Measurements from ENCODE around the gene UBE3D. TPM values are rescaled to one million over a fixed set of nuclear protein-coding genes. Genes with fewer than 3 reads are reported as not detected.

Gene UBE3D
- total and polyA plus RNA-seq, 12 donors: 1.9 to 4.6 (median 2.6) TPM

DNA sequence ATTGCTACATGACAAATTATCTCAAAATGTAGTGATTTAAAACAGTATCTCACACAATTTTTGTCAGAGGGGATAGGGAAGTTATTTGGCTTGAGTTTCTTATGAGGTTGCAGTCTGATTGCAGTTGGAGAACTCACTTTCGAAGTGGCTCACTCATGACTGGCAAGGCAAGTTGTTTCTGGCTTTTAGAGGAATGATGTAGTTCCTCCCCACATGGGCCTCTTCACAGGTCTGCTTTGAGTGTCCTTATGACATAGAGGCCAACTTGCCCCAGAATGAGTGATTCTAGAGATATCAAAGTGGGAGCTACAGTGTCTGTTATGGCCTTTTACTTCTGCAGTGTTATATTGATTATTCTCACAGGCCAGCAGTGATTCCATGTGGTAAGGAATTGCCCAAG is 8.0 kb upstream of the UBE3D start:
- WGBS, 2 donors: 58 to 74% methylated on average over 1 of the region's 1 CpG
- Histone ChIP-seq H3K4me3 (no peak overlapping the region), H3K4me1 (peaks cover 0 to 53% (median 37%) of the 10 kb centered on the region in 9 donors), H3K27me3 (no peaks in the 10 kb centered on the region), H3K9me3 (no peaks in the 10 kb centered on the region), H3K27ac (no peak overlapping the region), H3K36me3 (no peaks in the 10 kb centered on the region)
- intact Hi-C loops (cut with DNase I): loop anchor here in 2 of 10 donors (5.0 kb wide), 2 partner anchors 44 to 124 kb away; no protein-coding TSS in a partner anchor
- no peak for TF ChIP-seq CTCF (IDR thresholded peaks at IDR 0.05)
- ATAC-seq (no peak), DNase-seq (no peak)

DNA sequence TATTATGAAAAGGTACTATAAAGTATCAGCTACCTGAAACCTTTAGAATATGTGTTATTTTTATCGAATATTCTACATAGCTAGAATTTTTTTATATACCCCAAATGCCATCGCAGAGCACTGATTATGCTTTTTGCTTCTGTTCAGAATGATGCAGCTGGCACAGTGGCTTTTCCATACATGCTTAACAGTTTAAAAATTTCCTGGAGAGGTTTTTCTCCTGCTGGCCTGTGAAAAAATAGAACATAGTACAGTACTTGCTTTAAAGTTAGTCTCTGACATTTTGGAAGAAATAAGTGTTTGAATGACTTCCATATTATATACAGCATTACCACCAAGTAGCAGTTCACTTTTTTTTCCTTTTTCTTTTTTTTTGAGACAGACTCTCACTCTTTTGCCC is 7.1 kb upstream of the UBE3D start:
- WGBS, 2 donors: 80 to 90% methylated on average over 2 of the region's 2 CpGs
- no peak for TF ChIP-seq CTCF (IDR thresholded peaks at IDR 0.05)
- intact Hi-C loops (cut with DNase I): loop anchor here in 2 of 10 donors (5.0 kb wide), 2 partner anchors 45 to 125 kb away; no protein-coding TSS in a partner anchor
- ATAC-seq: no peak
- Histone ChIP-seq H3K27me3 (no peaks in the 10 kb centered on the region), H3K27ac (no peak overlapping the region), H3K9me3 (no peaks in the 10 kb centered on the region), H3K4me1 (peaks cover 0 to 59% (median 42%) of the 10 kb centered on the region in 9 donors), H3K36me3 (no peaks in the 10 kb centered on the region), H3K4me3 (no peak overlapping the region)
- DNase-seq: no peak

DNA sequence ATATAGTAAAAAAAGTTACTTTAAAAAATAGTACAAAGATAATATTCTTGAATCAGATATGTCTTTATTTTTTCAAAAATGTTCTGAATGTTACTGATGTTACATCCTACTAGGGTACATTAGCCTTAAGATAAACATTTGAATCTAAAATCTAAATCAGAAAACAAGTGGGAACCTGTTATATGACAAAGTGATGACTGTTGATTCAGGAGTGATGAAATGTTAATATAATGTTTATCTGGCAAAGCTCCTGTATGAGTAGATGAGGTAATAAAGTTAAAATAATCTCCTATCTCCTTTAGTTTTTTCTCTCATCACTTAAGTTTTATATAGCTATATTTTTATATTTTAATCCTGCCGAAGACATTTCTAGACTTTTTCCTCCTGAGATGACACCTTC is 6.1 kb upstream of the UBE3D start:
- Histone ChIP-seq H3K4me1 (peaks cover 0 to 62% (median 42%) of the 10 kb centered on the region in 9 donors), H3K4me3 (no peak overlapping the region), H3K27ac (no peak overlapping the region), H3K36me3 (no peaks in the 10 kb centered on the region), H3K9me3 (no peaks in the 10 kb centered on the region), H3K27me3 (no peaks in the 10 kb centered on the region)
- ATAC-seq: no peak
- 44 to 55% methylated on average over 1 of the region's 1 CpG for WGBS, 2 donors
- intact Hi-C loops (cut with DNase I): loop anchor here in 3 of 10 donors (1.0 to 5.0 kb wide), 3 partner anchors 46 to 126 kb away; partner anchors contain the start of genes PGM3 (in 1 of the 3) and RWDD2A (in 1 of the 3)
- no peak for TF ChIP-seq CTCF (IDR thresholded peaks at IDR 0.05)
- DNase-seq: no peak

DNA sequence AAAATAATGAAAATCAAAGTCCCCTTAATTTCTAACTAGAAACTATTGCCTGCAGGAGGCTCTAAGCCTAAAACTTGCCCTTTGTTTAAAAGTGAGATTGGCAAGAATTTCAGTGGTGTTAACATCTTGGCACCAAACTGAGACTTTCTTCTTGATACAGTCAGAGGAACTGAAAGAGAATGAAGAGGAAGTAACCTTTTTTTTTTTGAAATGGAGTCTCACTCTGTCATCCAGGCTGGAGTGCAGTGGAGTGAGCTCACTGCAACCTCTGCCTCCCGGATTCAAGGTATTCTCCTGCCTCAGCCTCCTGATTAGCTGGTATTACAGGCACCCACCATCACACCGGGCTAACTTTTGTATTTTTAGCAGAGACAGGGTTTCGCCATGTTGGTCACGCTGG is 5.4 kb upstream of the UBE3D start:
- DNase-seq: no peak
- H3K4me1 ChIP-seq: peaks cover 0 to 64% (median 42%) of the 10 kb centered on the region in 9 donors
- H3K27me3 ChIP-seq: no peaks in the 10 kb centered on the region
- intact Hi-C loops (cut with DNase I): loop anchor here in 3 of 10 donors (1.0 to 5.0 kb wide), 3 partner anchors 46 to 126 kb away; partner anchors contain the start of genes PGM3 (in 1 of the 3) and RWDD2A (in 1 of the 3)
- no peaks in the 10 kb centered on the region for H3K9me3 ChIP-seq
- ATAC-seq: peak in 1 of 8 donors; percentile 36
- no peaks in the 10 kb centered on the region for H3K36me3 ChIP-seq
- peak overlapping the region in 7 of 10 donors; percentile 2 to 63 (median 25) for H3K27ac ChIP-seq
- peak in 1 of 9 donors; percentile 16 for TF ChIP-seq CTCF (IDR thresholded peaks at IDR 0.05)
- 66 to 73% methylated on average over 4 of the region's 4 CpGs for WGBS, 2 donors
- no peak overlapping the region for H3K4me3 ChIP-seq
